Pancreas (tissue), 10 donors: ENCODE measurements around the gene OR8J1. TPM values are rescaled to one million over a fixed set of nuclear protein-coding genes. Genes with fewer than 3 reads are reported as not detected.

Experiments
- ATAC-seq, 4 donors: fragments of 200-7000 bp; cut with Tn5 transposase; one replicate each; pipeline versions ENCODE4 v1.8.0 to v1.9.1; 2020; ENCODE audit warnings: mild to moderate bottlenecking in 4 of 4, moderate library complexity in 4 of 4
- DNase-seq, 6 donors: peaks; one replicate each; pipeline ENCODE4 v3.0.0-alpha.2; 2020
- FAIRE-seq: peaks from 2 replicates; lab custom pipeline; 2012; peaks lifted over from hg19 to GRCh38; lab: Jason Lieb, UNC
- H3K27ac ChIP-seq, 4 donors: fragments of 200-600 bp; sonication (generic); 1 replicate in 3 of 4; 2 replicates in 1 of 4; pipeline versions ENCODE4 v1.5.0 to v1.8.0; 2020
- H3K27me3 ChIP-seq, 4 donors: fragments of 200-600 bp; one replicate each; pipeline ENCODE4 v1.8.0; 2021
- H3K36me3 ChIP-seq, 3 donors: fragments of 200-600 bp; sonication (generic) in 1 of 3; one replicate each; pipeline versions ENCODE4 v1.5.0 to v1.8.0; 2020 to 2021
- H3K4me1 ChIP-seq, 3 donors: fragments of 200-600 bp; one replicate each; pipeline ENCODE4 v1.8.0; 2021
- H3K4me3 ChIP-seq, 4 donors: fragments of 200-600 bp; sonication (generic) in 2 of 4; one replicate each; pipeline versions ENCODE4 v1.5.0 to v1.8.0; 2020 to 2021
- H3K9me3 ChIP-seq, 4 donors: fragments of 200-600 bp; one replicate each; pipeline ENCODE4 v1.8.0; 2021
- WGBS, 2 donors: extraction: QIAGEN DNeasy Blood & Tissue Kit; methylation state at CpG; one replicate each; pipeline ENCODE4 v1.1.7; 2013; 5-methylcytosine and 5-hydroxymethylcytosine counted together
- intact Hi-C, 3 donors: fragments of 100-400 bp; cut with DNase I; formaldehyde crosslinking; loops; one replicate each; pipeline versions ENCODE4 v1.11.1 to v1.14.2; 2022
- polyA plus RNA-seq, 2 donors: library from polyadenylated mRNA; stranded (reverse); fragments of 200-250 nt; gene quantifications; one replicate each; pipeline ENCODE4 v1.2.3, GENCODE V29; 2013
- total RNA-seq, 6 donors: library from RNA; stranded (reverse); fragmentation: NEBNext Ultra II Directional in 4 of 6; extraction: Animal tissue kit (Norgen Biotek cat#: 25700) in 4 of 6; gene quantifications; one replicate each; pipeline versions ENCODE4 v1.2.1 to v1.2.4, GENCODE V29; 2021 to 2023
- TF ChIP-seq, protein P1 (sequence below), 4 donors: fragments of 200-600 bp; sonication (generic) in 3 of 4; IDR thresholded peaks; one replicate each; pipeline versions ENCODE4 v1.5.0 to v1.8.0; 2021; ENCODE audit warnings: antibody characterized with exemption in 4 of 4
- donor health status: healthy with polysubstance abuse.
- donor health status: DM: no; HTN: no; CAD: no; lungs with moderate emphysema.
- donor health status: DM: no; HTN: no; CAD: no.
- donor health status: control.
- donor health status: control.
- donor health status: Bipolar disorder and iron deficiency.
- donor health status: DM: yes; HTN: yes; CAD: no.
- donor health status: DM: no; HTN: no; CAD: no.
- donor health status: DM: no; HTN: no; CAD: no.
- donor health status: DM: yes; HTN: yes; CAD: no.

The OR8J1 gene, protein sequence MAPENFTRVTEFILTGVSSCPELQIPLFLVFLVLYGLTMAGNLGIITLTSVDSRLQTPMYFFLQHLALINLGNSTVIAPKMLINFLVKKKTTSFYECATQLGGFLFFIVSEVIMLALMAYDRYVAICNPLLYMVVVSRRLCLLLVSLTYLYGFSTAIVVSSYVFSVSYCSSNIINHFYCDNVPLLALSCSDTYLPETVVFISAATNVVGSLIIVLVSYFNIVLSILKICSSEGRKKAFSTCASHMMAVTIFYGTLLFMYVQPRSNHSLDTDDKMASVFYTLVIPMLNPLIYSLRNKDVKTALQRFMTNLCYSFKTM
- not detected for total RNA-seq
- polyA plus RNA-seq, result not detected

DNA sequence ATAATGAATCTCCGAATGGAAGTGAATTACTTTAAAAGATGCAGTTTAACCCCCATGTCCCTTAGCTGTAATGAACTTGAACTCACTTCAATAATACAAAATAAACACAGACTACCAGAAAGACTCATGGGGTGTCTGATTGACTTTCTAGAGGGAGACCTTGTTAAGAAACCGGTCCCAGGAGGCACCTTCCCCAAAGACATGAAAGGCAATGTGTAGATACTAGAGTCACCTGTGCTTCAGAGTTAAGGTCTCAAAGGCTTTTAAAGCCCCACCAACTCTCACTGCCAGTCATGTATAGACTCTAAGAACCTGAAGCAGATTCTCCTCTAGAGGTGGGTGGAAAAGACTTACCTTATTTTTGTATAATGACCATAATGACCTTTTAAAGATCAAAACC lies at the start of gene OR8J1:
Gene OR8J1 (plus strand): TSS at position 301 of the 400 bp plus-strand sequence. CDS start 5,956 bp downstream, outside the sequence.
- WGBS, 2 donors, result 30 to 49% methylated on average over 2 of the region's 2 CpGs

DNA sequence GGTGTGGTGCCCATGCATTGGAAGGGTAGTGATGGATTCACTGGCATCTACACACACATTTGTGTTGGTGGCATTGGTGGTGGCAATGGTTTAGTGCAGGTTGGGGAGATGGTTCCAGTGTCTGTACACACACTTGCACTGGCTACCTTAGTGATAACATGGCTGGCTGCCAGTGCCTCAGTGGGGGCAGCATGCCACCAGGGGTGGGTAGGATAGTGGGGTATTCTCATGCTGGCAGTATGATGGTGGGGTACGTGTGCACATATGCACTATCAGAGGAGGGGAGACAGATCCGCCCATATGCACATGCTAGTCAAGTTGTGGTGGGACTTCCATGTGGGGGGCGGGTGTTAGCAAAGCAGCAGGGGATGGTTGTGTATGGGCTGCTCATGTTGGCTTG lies 46.3 kb upstream of the OR8J1 start:
- Histone ChIP-seq H3K27ac (no peak overlapping the region), H3K4me3 (no peak overlapping the region), H3K27me3 (no peaks in the 10 kb centered on the region), H3K4me1 (no peaks in the 10 kb centered on the region), H3K9me3 (no peaks in the 10 kb centered on the region), H3K36me3 (no peaks in the 10 kb centered on the region)
- 64 to 76% methylated on average over 3 of the region's 3 CpGs for WGBS, 2 donors
- no peak for ATAC-seq
- intact Hi-C loops, result no loop called here
- TF ChIP-seq, protein P1, sequence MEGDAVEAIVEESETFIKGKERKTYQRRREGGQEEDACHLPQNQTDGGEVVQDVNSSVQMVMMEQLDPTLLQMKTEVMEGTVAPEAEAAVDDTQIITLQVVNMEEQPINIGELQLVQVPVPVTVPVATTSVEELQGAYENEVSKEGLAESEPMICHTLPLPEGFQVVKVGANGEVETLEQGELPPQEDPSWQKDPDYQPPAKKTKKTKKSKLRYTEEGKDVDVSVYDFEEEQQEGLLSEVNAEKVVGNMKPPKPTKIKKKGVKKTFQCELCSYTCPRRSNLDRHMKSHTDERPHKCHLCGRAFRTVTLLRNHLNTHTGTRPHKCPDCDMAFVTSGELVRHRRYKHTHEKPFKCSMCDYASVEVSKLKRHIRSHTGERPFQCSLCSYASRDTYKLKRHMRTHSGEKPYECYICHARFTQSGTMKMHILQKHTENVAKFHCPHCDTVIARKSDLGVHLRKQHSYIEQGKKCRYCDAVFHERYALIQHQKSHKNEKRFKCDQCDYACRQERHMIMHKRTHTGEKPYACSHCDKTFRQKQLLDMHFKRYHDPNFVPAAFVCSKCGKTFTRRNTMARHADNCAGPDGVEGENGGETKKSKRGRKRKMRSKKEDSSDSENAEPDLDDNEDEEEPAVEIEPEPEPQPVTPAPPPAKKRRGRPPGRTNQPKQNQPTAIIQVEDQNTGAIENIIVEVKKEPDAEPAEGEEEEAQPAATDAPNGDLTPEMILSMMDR (IDR thresholded peaks at IDR 0.05), result no peak
- DNase-seq, result no peak
- no peak for FAIRE-seq

More for the DNA sequence above, at the start of gene OR8J1:
- intact Hi-C loops, result no loop called here
- TF ChIP-seq, protein P1 (IDR thresholded peaks at IDR 0.05), result no peak
- Histone ChIP-seq H3K27me3 (no peaks in the 10 kb centered on the region), H3K4me3 (no peak within 1 kb of the TSS), H3K36me3 (no peaks in the 10 kb centered on the region), H3K4me1 (no peaks in the 10 kb centered on the region), H3K9me3 (no peaks in the 10 kb centered on the region), H3K27ac (no peak within 1 kb of the TSS)
- DNase-seq (no peak), ATAC-seq (no peak), FAIRE-seq (no peak)

DNA sequence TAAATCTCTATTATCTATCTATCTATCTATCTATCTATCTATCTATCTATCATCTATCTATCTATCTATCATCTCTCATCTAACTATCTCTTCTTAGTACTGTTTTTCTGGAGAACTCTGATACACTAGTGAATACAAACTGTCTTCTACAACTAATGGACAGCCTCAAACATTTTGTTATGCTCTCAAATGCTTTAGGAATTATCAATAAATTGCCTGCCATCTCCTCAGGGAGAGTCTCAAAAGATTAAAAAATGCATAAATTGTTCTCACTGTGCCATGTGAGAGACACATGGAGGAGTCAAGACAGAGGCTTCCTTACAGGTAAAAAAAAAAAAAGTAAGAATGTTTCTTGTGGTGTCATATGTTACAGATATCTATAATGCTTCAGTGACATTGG lies 39.2 kb upstream of the OR8J1 start, which contains the start of gene OR8K3:
Gene OR8K3 (plus strand): TSS at position 301 of the 400 bp plus-strand sequence. CDS start 3,163 bp downstream, outside the sequence.
- H3K27me3 ChIP-seq, result no peaks in the 10 kb centered on the region
- no peak within 1 kb of the TSS for H3K4me3 ChIP-seq
- no peaks in the 10 kb centered on the region for H3K4me1 ChIP-seq
- DNase-seq, result no peak
- ATAC-seq, result no peak
- intact Hi-C loops, result no loop called here
- no peak within 1 kb of the TSS for H3K27ac ChIP-seq
- H3K36me3 ChIP-seq, result no peaks in the 10 kb centered on the region
- FAIRE-seq, result no peak
- TF ChIP-seq, protein P1 (IDR thresholded peaks at IDR 0.05), result no peak
- no peaks in the 10 kb centered on the region for H3K9me3 ChIP-seq

DNA sequence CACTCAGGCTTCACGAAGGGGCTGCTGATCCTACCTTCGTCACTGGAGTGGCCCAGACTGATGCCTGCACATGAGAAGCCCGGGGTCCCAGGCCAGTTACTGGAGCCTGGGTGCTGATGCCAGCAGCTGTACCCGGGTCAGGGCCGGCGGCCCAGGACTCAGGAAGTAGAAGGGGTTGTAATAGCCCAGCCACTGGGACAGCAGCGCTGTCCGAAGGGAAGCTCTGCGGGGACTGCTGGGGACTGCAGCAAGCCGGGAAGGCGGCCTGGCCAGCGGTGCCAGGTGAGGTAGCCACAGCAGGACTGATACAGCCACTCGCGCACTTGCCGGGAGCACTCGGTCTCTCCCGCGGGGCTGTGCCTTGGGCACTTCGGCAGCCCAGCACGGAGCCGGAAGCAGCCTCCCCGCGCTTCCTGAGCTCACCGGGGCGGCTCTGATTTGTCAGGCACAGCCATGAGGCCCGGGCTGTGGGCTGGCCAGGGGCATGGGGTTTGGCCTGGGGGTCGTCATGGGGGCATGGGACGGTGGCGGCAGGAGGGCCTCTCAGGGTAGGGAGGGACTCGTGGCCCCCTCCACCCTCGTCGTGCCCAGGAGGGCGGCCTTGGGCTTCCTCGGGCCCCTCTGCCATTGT lies 22.1 kb upstream of the OR8J1 start:
- 83 to 87% methylated on average over 31 to 34 of the region's 34 CpGs for WGBS, 2 donors
- H3K27me3 ChIP-seq, result no peaks in the 10 kb centered on the region
- DNase-seq (peak in 1 of 6 donors; percentile 60), ATAC-seq (no peak), FAIRE-seq (no peak)
- no peak overlapping the region for H3K4me3 ChIP-seq
- H3K4me1 ChIP-seq, result no peaks in the 10 kb centered on the region
- H3K9me3 ChIP-seq, result no peaks in the 10 kb centered on the region
- TF ChIP-seq, protein P1 (IDR thresholded peaks at IDR 0.05), result no peak
- no peaks in the 10 kb centered on the region for H3K36me3 ChIP-seq
- H3K27ac ChIP-seq, result no peak overlapping the region
- intact Hi-C loops, result no loop called here

DNA sequence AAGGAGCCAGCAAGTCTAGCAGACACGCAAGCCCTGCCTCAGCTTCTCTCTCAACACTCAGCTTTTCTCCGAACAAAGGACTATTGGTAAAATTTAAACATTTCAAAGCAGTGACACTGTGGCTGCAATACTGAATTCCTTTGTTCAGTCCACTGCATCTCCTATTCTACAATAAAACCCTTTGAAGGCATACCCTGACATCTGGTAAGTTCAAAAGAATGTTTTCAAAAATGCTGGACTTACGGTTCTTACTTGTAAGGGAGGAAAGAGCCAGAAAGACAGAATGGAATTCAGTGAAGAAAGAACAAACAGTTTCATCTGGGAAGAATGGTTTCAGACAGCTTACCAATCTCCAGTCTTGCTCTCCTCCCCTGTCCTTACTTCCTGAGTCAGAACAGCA lies 20.9 kb upstream of the OR8J1 start:
- ATAC-seq, result no peak
- no peaks in the 10 kb centered on the region for H3K36me3 ChIP-seq
- FAIRE-seq, result no peak
- H3K27me3 ChIP-seq, result no peaks in the 10 kb centered on the region
- intact Hi-C loops, result no loop called here
- TF ChIP-seq, protein P1 (IDR thresholded peaks at IDR 0.05), result no peak
- 66 to 69% methylated on average over 3 of the region's 3 CpGs for WGBS, 2 donors
- no peaks in the 10 kb centered on the region for H3K9me3 ChIP-seq
- H3K4me3 ChIP-seq, result no peak overlapping the region
- no peaks in the 10 kb centered on the region for H3K4me1 ChIP-seq
- no peak overlapping the region for H3K27ac ChIP-seq
- DNase-seq, result no peak
